Activated CD4-positive, alpha-beta T cell treated with anti-CD3 and anti-CD28 coated beads, Interleukin-2, amount 10 ng/mL, durations not matched to agents 24 days and 14 days (primary cell): ENCODE results near the gene SPDL1. TPM values are rescaled to one million over a fixed set of nuclear protein-coding genes. Genes with fewer than 3 reads are reported as not detected.
A peak's percentile ranks its signal among the peaks of the same experiment; 100 is the strongest.
"Not testable (repeated sequence)": the region's sequence is repeated elsewhere in the genome, so short reads cannot be mapped to it uniquely, and the experiment has no call there.

Experiments
- DNase-seq: peaks from one replicate; pipeline ENCODE4 v3.0.0; 2022
- H3K27ac Mint-ChIP-seq: one replicate; pipeline ENCODE4 v1.8.0; 2022; ENCODE audit warnings: mild to moderate bottlenecking, mixed read lengths
- H3K27me3 Mint-ChIP-seq: one replicate; pipeline ENCODE4 v1.8.0; 2022; ENCODE audit warnings: mixed read lengths
- H3K36me3 Mint-ChIP-seq: one replicate; pipeline ENCODE4 v1.8.0; 2022; ENCODE audit warnings: low read depth, mild to moderate bottlenecking, mixed read lengths
- H3K4me1 Mint-ChIP-seq: one replicate; pipeline ENCODE4 v1.8.0; 2021; ENCODE audit warnings: mixed read lengths
- H3K4me3 Mint-ChIP-seq: one replicate; pipeline ENCODE4 v1.8.0; 2022; ENCODE audit warnings: mild to moderate bottlenecking, moderate library complexity, mixed read lengths
- H3K9me3 Mint-ChIP-seq: one replicate; pipeline ENCODE4 v1.8.0; 2021; ENCODE audit warnings: mixed read lengths
- intact Hi-C: fragments of 100-400 bp; cut with micrococcal nuclease; formaldehyde crosslinking; loops from one replicate; pipeline ENCODE4 v1.15.1; 2023
- total RNA-seq: library from RNA; stranded (reverse); gene quantifications from 2 replicates; pipeline ENCODE4 v1.2.3, GENCODE V29; 2022

The SPDL1 gene
- total RNA-seq, 1 donor from 2014 or later = 38.5 TPM

- Mint-ChIP-seq H3K27ac (no peak overlapping the region), H3K27me3 (peaks cover 3% of the 10 kb centered on the region), H3K36me3 (peaks cover 17% of the 10 kb centered on the region), H3K4me3 (peak overlapping the region; percentile 99), H3K9me3 (no peaks in the 10 kb centered on the region), H3K4me1 (peaks cover 41% of the 10 kb centered on the region)
- DNase-seq = no peak
- intact Hi-C loops = loop anchor here (5.0 kb wide), 1 partner anchor 1802 kb away; the partner anchor contains the start of gene NPM1
Measured at GRCh38 chr5:169584998-169585451, 1.5 kb downstream of the SPDL1 start.

- no peaks in the 10 kb centered on the region for H3K27me3 Mint-ChIP-seq
- peaks cover 18% of the 10 kb centered on the region for H3K4me1 Mint-ChIP-seq
- intact Hi-C loops = no loop called here
- no peaks in the 10 kb centered on the region for H3K9me3 Mint-ChIP-seq
- H3K27ac Mint-ChIP-seq = no peak overlapping the region
- DNase-seq = no peak
- no peak overlapping the region for H3K4me3 Mint-ChIP-seq
- H3K36me3 Mint-ChIP-seq = peaks cover 44% of the 10 kb centered on the region
Measured at GRCh38 chr5:169590602-169591001, 7.0 kb downstream of the SPDL1 start.

- no peak for DNase-seq
- intact Hi-C loops = no loop called here
- H3K27me3 Mint-ChIP-seq = no peaks in the 10 kb centered on the region
- peaks cover 7% of the 10 kb centered on the region for H3K4me1 Mint-ChIP-seq
- no peaks in the 10 kb centered on the region for H3K9me3 Mint-ChIP-seq
- no peak overlapping the region for H3K4me3 Mint-ChIP-seq
- peaks cover 46% of the 10 kb centered on the region for H3K36me3 Mint-ChIP-seq
- no peak overlapping the region for H3K27ac Mint-ChIP-seq
Measured at GRCh38 chr5:169591636-169592035, 8.1 kb downstream of the SPDL1 start.

GRCh38 chr5:169592937-169593650 is 9.5 kb downstream of the SPDL1 start:
- H3K27ac Mint-ChIP-seq = no peak overlapping the region
- peaks cover 2% of the 10 kb centered on the region for H3K4me1 Mint-ChIP-seq
- DNase-seq = no peak
- no peaks in the 10 kb centered on the region for H3K27me3 Mint-ChIP-seq
- no peaks in the 10 kb centered on the region for H3K9me3 Mint-ChIP-seq
- peaks cover 57% of the 10 kb centered on the region for H3K36me3 Mint-ChIP-seq
- no peak overlapping the region for H3K4me3 Mint-ChIP-seq
- intact Hi-C loops = no loop called here

GRCh38 chr5:169595172-169595820 is 11.7 kb downstream of the SPDL1 start:
- no peak overlapping the region for H3K27ac Mint-ChIP-seq
- DNase-seq = no peak
- peaks cover 2% of the 10 kb centered on the region for H3K4me1 Mint-ChIP-seq
- H3K36me3 Mint-ChIP-seq = peaks cover 52% of the 10 kb centered on the region
- intact Hi-C loops = no loop called here
- H3K27me3 Mint-ChIP-seq = no peaks in the 10 kb centered on the region
- no peak overlapping the region for H3K4me3 Mint-ChIP-seq
- no peaks in the 10 kb centered on the region for H3K9me3 Mint-ChIP-seq

- H3K27ac Mint-ChIP-seq = no peak overlapping the region
- H3K4me3 Mint-ChIP-seq = no peak overlapping the region
- H3K36me3 Mint-ChIP-seq = peaks cover 48% of the 10 kb centered on the region
- no peaks in the 10 kb centered on the region for H3K27me3 Mint-ChIP-seq
- DNase-seq = no peak
- intact Hi-C loops = no loop called here
- H3K9me3 Mint-ChIP-seq = no peaks in the 10 kb centered on the region
- no peaks in the 10 kb centered on the region for H3K4me1 Mint-ChIP-seq
Measured at GRCh38 chr5:169599451-169599850, 15.9 kb downstream of the SPDL1 start.

- intact Hi-C loops = no loop called here
Measured at GRCh38 chr5:169602535-169602934, 19.0 kb downstream of the SPDL1 start.

GRCh38 chr5:169606279-169606678 is 22.7 kb downstream of the SPDL1 start:
- H3K27me3 Mint-ChIP-seq = peaks cover 27% of the 10 kb centered on the region
- H3K9me3 Mint-ChIP-seq = no peaks in the 10 kb centered on the region
- intact Hi-C loops = no loop called here
- DNase-seq = no peak
- no peak overlapping the region for H3K4me3 Mint-ChIP-seq
- peaks cover 22% of the 10 kb centered on the region for H3K36me3 Mint-ChIP-seq
- H3K4me1 Mint-ChIP-seq = no peaks in the 10 kb centered on the region
- H3K27ac Mint-ChIP-seq = no peak overlapping the region

More at GRCh38 chr5:169602535-169602934, 19.0 kb downstream of the SPDL1 start:
- Mint-ChIP-seq H3K9me3 (no peaks in the 10 kb centered on the region), H3K27ac (no peak overlapping the region), H3K27me3 (peaks cover 3% of the 10 kb centered on the region), H3K4me3 (no peak overlapping the region), H3K36me3 (peaks cover 38% of the 10 kb centered on the region), H3K4me1 (no peaks in the 10 kb centered on the region)
- DNase-seq = no peak

GRCh38 chr5:169607882-169608281 is 24.3 kb downstream of the SPDL1 start:
- no peak overlapping the region for H3K4me3 Mint-ChIP-seq
- H3K36me3 Mint-ChIP-seq = peaks cover 11% of the 10 kb centered on the region
- peaks cover 41% of the 10 kb centered on the region for H3K27me3 Mint-ChIP-seq
- no peaks in the 10 kb centered on the region for H3K4me1 Mint-ChIP-seq
- intact Hi-C loops = no loop called here
- peaks cover 4% of the 10 kb centered on the region for H3K9me3 Mint-ChIP-seq
- DNase-seq = no peak
- no peak overlapping the region for H3K27ac Mint-ChIP-seq

- Mint-ChIP-seq H3K27ac (no peak overlapping the region), H3K9me3 (peaks cover 10% of the 10 kb centered on the region), H3K4me3 (no peak overlapping the region), H3K36me3 (peaks cover 5% of the 10 kb centered on the region), H3K4me1 (no peaks in the 10 kb centered on the region), H3K27me3 (peaks cover 49% of the 10 kb centered on the region)
- DNase-seq = no peak
- intact Hi-C loops = no loop called here
Measured at GRCh38 chr5:169609716-169610115, 26.1 kb downstream of the SPDL1 start.

GRCh38 chr5:169610606-169611005 is 27.0 kb downstream of the SPDL1 start:
- H3K27me3 Mint-ChIP-seq = peaks cover 53% of the 10 kb centered on the region

GRCh38 chr5:169615561-169615960 is 32.0 kb downstream of the SPDL1 start:
- Mint-ChIP-seq H3K9me3 (peaks cover 14% of the 10 kb centered on the region), H3K36me3 (no peaks in the 10 kb centered on the region), H3K4me3 (no peak overlapping the region), H3K27ac (no peak overlapping the region), H3K27me3 (peaks cover 58% of the 10 kb centered on the region), H3K4me1 (no peaks in the 10 kb centered on the region)
- intact Hi-C loops = no loop called here
- no peak for DNase-seq

More at GRCh38 chr5:169610606-169611005, 27.0 kb downstream of the SPDL1 start:
- peaks cover 10% of the 10 kb centered on the region for H3K9me3 Mint-ChIP-seq
- H3K4me1 Mint-ChIP-seq = no peaks in the 10 kb centered on the region
- peaks cover under 1% of the 10 kb centered on the region for H3K36me3 Mint-ChIP-seq
- intact Hi-C loops = no loop called here
- no peak overlapping the region for H3K4me3 Mint-ChIP-seq
- DNase-seq = no peak
- no peak overlapping the region for H3K27ac Mint-ChIP-seq

GRCh38 chr5:169624307-169624706 is 40.7 kb downstream of the SPDL1 start:
- DNase-seq, intact Hi-C loops, H3K4me3 Mint-ChIP-seq, H3K4me1 Mint-ChIP-seq, H3K27ac Mint-ChIP-seq, H3K36me3 Mint-ChIP-seq: not testable (repeated sequence)
- H3K9me3 Mint-ChIP-seq = peaks cover 10% of the 10 kb centered on the region
- peaks cover 31% of the 10 kb centered on the region for H3K27me3 Mint-ChIP-seq

- peaks cover 17% of the 10 kb centered on the region for H3K9me3 Mint-ChIP-seq
- H3K27ac Mint-ChIP-seq = no peak overlapping the region
- H3K4me1 Mint-ChIP-seq = peaks cover 7% of the 10 kb centered on the region
- peaks cover 22% of the 10 kb centered on the region for H3K27me3 Mint-ChIP-seq
- DNase-seq = no peak
- H3K36me3 Mint-ChIP-seq = no peaks in the 10 kb centered on the region
- H3K4me3 Mint-ChIP-seq = no peak overlapping the region
- intact Hi-C loops = no loop called here
Measured at GRCh38 chr5:169626779-169627178, 43.2 kb downstream of the SPDL1 start.
